ENCODE measurements around the gene OGFRL1.

OGFRL1 gene

GRCh38 chr6:71334768-71335167, 46.2 kb downstream of the OGFRL1 start:
- no peak for DNase-seq (ENCODE audit: low spot score)

DNA sequence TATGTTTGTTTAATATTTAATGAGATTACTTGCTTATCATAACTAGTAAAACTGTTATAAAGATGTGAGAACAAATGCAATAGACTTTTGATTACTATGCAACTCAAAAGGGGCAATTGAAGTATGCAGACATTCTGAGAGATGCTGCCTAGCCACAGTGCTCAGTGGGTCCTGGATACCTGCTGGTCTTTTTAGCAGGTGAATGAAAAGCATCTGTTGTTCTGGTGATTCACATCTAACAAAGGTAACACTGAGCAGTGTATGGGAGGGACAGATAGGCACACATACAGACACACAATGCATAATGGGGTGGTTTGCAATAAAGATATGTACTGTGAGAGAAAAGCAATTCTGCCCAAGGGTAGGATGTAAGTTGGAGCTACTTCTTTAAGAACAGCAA, 46.9 kb downstream of the OGFRL1 start:
- DNase-seq (ENCODE audit: low spot score) = peak; percentile 14

DNA sequence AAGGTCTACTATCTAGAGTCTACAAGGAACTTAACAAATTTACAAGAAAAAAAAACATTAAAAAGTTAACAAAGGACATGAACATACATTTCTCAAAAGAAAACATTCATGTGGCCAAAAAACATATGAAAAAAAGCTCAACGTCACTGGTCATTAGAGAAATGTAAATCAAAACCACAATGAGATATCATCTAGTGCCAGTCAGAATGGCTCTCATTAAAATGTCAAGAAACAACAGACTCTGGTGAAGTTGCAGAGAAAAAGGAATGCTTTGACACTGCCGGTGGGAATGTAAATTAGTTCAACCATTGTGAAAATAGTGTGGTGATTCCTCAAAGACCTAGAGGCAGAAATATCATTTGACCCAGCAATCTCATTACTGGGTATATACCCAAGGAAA, 48.3 kb downstream of the OGFRL1 start:
- no peak for DNase-seq (ENCODE audit: low spot score)

- DNase-seq (ENCODE audit: low spot score) = no peak
Observed at GRCh38 chr6:71338540-71339316, 50.1 kb downstream of the OGFRL1 start.

- DNase-seq (ENCODE audit: low spot score) = no peak
Observed at GRCh38 chr6:71342772-71343171, 54.2 kb downstream of the OGFRL1 start.

- no peak for DNase-seq (ENCODE audit: low spot score)
Observed at GRCh38 chr6:71345476-71346333, 57.1 kb downstream of the OGFRL1 start.

DNA sequence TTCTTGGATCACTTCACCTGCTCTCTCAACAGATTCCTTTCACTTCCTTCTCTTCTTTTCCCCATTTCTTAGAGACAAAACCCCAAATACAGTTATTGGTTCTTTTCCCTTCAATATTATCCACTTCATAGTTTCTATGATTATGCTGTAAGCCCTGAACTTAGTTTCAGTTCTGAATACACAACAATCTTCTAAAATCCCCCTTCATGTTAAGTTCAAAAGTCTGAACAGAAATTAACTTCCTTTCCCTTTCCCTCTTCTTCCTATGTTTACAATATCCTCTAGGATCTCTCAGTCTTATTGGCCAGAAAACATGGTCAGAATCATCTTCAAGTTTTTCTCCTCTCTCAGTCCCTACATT, 57.7 kb downstream of the OGFRL1 start:
- DNase-seq (ENCODE audit: low spot score) = no peak

DNA sequence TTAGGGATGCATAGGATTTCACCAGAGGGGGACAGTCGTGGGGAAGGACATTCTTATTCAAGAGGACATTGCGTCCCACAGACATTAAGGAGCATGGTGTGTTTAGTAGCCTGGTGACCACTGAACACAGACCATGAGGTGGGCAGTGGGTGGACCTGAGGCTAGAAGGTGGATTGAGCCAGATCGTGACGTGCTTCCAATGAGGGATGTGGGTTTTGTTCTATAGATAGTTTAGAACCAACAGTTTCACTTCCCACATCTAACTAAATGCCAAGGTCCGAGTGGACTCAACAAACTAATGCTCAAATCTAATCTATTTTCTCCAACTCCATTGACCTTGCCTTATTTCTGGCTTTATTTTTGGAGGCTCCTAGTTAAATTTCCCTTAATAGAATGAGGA, 58.5 kb downstream of the OGFRL1 start:
- DNase-seq (ENCODE audit: low spot score) = no peak

- DNase-seq (ENCODE audit: low spot score) = peak; percentile 19
Observed at GRCh38 chr6:71349395-71349794, 60.8 kb downstream of the OGFRL1 start.

GRCh38 chr6:71349976-71350615, 61.5 kb downstream of the OGFRL1 start:
- DNase-seq (ENCODE audit: low spot score) = no peak

DNA sequence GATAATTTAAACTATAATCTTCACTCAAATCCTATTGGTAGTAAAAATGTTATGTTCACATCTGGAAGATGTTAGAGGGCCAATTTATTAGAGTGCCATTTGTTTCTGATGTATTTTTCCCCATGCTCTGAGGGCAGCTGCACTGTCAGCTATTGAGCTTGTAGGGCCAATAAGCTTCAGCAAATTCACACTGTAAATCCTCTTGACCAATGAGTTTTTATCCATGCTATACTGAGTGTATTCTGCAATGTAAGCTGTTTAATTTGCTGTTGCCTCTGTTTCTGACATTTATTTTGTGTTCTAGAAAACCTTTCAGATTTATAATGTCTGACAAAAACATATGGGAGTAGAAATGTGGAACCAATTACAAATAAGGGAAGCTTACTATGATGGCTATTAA, 62.6 kb downstream of the OGFRL1 start:
- no peak for DNase-seq (ENCODE audit: low spot score)
